ENCODE measurements around the gene FAM89B. TPM values are rescaled to one million over a fixed set of nuclear protein-coding genes. Genes with fewer than 3 reads are reported as not detected.

The FAM89B gene
- total RNA-seq, 1 donor from 2014 or later, result 21.6 TPM

DNA sequence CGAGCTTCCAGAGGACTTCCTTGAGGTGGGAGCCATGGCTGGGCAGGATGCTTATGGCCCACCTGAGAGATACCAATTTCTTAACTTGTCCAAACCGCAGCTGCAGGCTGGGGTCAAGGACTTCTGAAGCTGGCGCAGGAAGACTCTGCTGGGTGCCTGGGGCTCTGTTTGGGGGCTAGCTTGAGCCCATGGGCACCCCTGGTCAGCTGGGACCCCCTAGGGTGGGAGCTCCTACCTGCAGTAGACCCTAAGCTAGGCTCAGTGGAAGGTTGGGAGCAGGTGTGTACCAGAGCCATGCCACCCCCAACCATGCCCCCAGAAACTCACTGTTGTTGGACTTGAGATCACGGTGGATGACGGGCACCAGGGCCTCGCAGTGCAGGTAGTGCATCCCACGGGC, 40.4 kb downstream of the FAM89B start:
- no peak for DNase-seq
- peaks cover 66% of the 10 kb centered on the region for H3K4me1 Mint-ChIP-seq
- no peaks in the 10 kb centered on the region for H3K9me3 Mint-ChIP-seq
- ChIA-PET CTCF (interaction anchor here (0.9 to 2.9 kb wide), 3 partner anchors 13 to 72 kb away, joined by 4 to 14 read pairs (median 6); no protein-coding TSS in a partner anchor), POLR2A (interaction anchor here (0.6 to 8.5 kb wide), 15 partner anchors 9 to 854 kb away, joined by 3 to 108 read pairs (median 7); partner anchors contain the start of genes CFL1, EHBP1L1, FAM89B and KCNK7)
- ATAC-seq (ENCODE audit: low read depth), result no peak
- peak overlapping the region; percentile 97 for H3K4me3 Mint-ChIP-seq
- peak overlapping the region; percentile 83 for H3K27ac Mint-ChIP-seq
- TF ChIP-seq, protein P1, sequence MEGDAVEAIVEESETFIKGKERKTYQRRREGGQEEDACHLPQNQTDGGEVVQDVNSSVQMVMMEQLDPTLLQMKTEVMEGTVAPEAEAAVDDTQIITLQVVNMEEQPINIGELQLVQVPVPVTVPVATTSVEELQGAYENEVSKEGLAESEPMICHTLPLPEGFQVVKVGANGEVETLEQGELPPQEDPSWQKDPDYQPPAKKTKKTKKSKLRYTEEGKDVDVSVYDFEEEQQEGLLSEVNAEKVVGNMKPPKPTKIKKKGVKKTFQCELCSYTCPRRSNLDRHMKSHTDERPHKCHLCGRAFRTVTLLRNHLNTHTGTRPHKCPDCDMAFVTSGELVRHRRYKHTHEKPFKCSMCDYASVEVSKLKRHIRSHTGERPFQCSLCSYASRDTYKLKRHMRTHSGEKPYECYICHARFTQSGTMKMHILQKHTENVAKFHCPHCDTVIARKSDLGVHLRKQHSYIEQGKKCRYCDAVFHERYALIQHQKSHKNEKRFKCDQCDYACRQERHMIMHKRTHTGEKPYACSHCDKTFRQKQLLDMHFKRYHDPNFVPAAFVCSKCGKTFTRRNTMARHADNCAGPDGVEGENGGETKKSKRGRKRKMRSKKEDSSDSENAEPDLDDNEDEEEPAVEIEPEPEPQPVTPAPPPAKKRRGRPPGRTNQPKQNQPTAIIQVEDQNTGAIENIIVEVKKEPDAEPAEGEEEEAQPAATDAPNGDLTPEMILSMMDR (IDR thresholded peaks at IDR 0.05), result no peak
- H3K27me3 Mint-ChIP-seq, result no peaks in the 10 kb centered on the region
- intact Hi-C loops (cut with micrococcal nuclease), result no loop called here
- H3K36me3 Mint-ChIP-seq (ENCODE audit: low read depth), result peaks cover 63% of the 10 kb centered on the region

- Mint-ChIP-seq H3K36me3 (ENCODE audit: low read depth) (peaks cover 61% of the 10 kb centered on the region), H3K4me3 (peak overlapping the region; percentile 97), H3K4me1 (peaks cover 66% of the 10 kb centered on the region), H3K9me3 (no peaks in the 10 kb centered on the region), H3K27me3 (no peaks in the 10 kb centered on the region), H3K27ac (peak overlapping the region; percentile 83)
- CTCF ChIA-PET, result interaction anchor here (0.9 to 2.9 kb wide), 3 partner anchors 13 to 73 kb away, joined by 4 to 14 read pairs (median 6); no protein-coding TSS in a partner anchor
- POLR2A ChIA-PET, result interaction anchor here (0.5 to 8.5 kb wide), 19 partner anchors 10 to 276 kb away, joined by 3 to 108 read pairs (median 6); partner anchors contain the start of genes CCDC85B, CFL1, EHBP1L1 and FAM89B
- DNase-seq, result no peak
- TF ChIP-seq, protein P1 (IDR thresholded peaks at IDR 0.05), result no peak
- intact Hi-C loops (cut with micrococcal nuclease), result no loop called here
- no peak for ATAC-seq (ENCODE audit: low read depth)
Measured at GRCh38 chr11:65613091-65613928, 41.0 kb downstream of the FAM89B start.

DNA sequence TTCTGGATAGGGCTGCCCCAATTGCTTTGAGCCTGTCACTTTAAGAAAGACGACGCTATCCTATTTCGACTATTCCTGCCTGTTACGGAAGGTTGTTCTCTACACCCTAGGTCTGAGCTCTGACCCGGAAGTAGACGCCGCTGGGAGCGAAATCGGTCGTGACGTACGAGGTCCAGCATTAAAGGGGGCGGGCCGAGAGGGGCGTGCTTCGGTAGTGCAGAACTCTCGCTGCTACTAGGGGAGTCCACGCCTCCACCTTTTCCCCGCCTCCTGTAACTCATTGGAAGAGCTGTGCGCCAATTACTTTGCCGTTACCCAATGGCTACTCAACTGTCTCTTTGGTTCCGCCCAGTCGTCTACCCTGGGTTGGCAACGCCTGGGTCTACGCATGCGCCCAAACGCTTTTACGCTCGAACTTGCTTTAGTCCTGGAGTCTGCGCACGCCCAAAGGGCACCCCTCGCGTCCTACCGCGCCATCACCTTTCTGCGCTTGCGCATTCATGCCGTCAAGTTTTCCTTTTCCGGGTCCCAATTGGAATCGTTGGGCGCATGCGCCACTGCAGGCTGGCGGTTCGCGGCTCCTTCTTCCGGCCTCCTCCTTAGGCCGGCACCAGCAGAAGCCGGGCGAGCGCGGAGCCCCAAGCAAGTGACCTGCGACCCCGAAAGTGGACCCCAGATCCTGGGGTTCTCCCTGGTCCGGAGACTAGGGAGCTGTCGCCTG, 43.1 kb downstream of the FAM89B start, which contains the start of gene PCNX3:
Gene PCNX3, plus strand, starts transcription at position 548 of the 721 bp plus-strand sequence. CDS start 536 bp downstream, outside the sequence.
- intact Hi-C loops (cut with micrococcal nuclease), result loop anchor here (1.0 to 5.0 kb wide), 12 partner anchors 25 to 732 kb away; partner anchors contain the start of genes B4GAT1, BANF1, BRMS1 and C11orf68
- ChIA-PET CTCF (interaction anchor here (0.9 to 2.9 kb wide), 9 partner anchors 21 to 245 kb away, joined by 3 to 14 read pairs (median 5); partner anchors contain the start of genes FAM89B, MUS81, RELA and SCYL1), POLR2A (interaction anchor here (0.7 to 8.5 kb wide), 38 partner anchors 8 to 1228 kb away, joined by 3 to 108 read pairs (median 5); partner anchors contain the start of genes ARL2, BANF1, CCDC85B and CFL1)
- ATAC-seq (ENCODE audit: low read depth) (peak; percentile 90), DNase-seq (peak; percentile 96)
- Mint-ChIP-seq H3K9me3 (no peaks in the 10 kb centered on the region), H3K36me3 (ENCODE audit: low read depth) (peaks cover 59% of the 10 kb centered on the region), H3K4me3 (peak within 1 kb of the TSS; percentile 97), H3K4me1 (peaks cover 58% of the 10 kb centered on the region), H3K27me3 (no peaks in the 10 kb centered on the region), H3K27ac (peak within 1 kb of the TSS; percentile 96)
- TF ChIP-seq, protein P1 (IDR thresholded peaks at IDR 0.05), result no peak

DNA sequence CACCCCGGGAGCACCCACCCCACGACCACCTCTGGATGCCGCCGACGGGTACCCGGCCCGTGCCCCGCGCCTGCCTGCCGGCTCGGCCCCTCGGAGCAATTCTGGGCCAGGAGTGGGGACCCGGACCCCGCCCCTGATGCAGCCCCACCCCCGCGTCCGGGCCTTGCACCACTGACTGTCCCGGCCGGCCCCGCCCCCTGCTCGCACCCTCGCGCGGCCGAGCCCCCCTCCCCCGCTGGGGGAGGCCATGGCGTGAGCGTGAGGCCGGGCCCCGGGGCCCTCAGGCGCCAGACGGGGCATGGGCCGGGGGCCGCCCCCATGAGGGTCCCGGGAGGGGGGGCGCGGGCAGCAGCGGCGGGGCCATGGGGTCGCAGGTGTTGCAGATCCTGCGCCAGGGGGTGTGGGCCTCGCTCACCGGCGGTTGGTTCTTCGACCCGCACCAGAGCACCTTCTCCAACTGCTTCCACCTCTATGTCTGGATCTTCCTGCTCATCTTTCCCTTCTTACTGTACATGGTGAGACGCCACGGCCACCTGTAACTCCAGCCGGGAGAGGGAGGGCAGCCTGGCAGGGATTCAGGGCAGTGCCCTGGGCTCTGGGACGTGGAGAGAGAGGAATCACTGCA, 43.7 kb downstream of the FAM89B start:
- DNase-seq (no peak), ATAC-seq (ENCODE audit: low read depth) (no peak)
- Mint-ChIP-seq H3K9me3 (no peaks in the 10 kb centered on the region), H3K27ac (peak overlapping the region; percentile 96), H3K4me1 (peaks cover 52% of the 10 kb centered on the region), H3K27me3 (no peaks in the 10 kb centered on the region), H3K4me3 (peak overlapping the region; percentile 97), H3K36me3 (ENCODE audit: low read depth) (peaks cover 57% of the 10 kb centered on the region)
- CTCF ChIA-PET, result interaction anchor here (0.9 to 1.4 kb wide), 4 partner anchors 10 to 244 kb away, joined by 3 to 5 read pairs (median 4); partner anchors contain the start of gene MUS81
- POLR2A ChIA-PET, result interaction anchor here (1.0 to 8.5 kb wide), 23 partner anchors 9 to 481 kb away, joined by 3 to 108 read pairs (median 7); partner anchors contain the start of genes CCDC85B, CFL1, DPF2 and EHBP1L1
- intact Hi-C loops (cut with micrococcal nuclease), result loop anchor here (1.0 to 5.0 kb wide), 12 partner anchors 24 to 731 kb away; partner anchors contain the start of genes B4GAT1, BANF1, BRMS1 and C11orf68
- TF ChIP-seq, protein P1 (IDR thresholded peaks at IDR 0.05), result no peak
